ENCODE results near the gene IGSF10.

- TF ChIP-seq EP300 (IDR thresholded peaks at IDR 0.05) (no peak), CTCF (IDR thresholded peaks at IDR 0.05) (no peak), POLR2AphosphoS5 (IDR thresholded peaks at IDR 0.05) (no peak)
Measured at GRCh38 chr3:151452368-151452767, 8.5 kb downstream of the IGSF10 start.
